GM12873 (cell line): ENCODE data around the gene PLD3.

Experiments
- CTCF ChIP-seq: IDR thresholded peaks from 2 replicates; pipeline ENCODE4 v1.5.1; 2012; ENCODE audit warnings: low read depth, mild to moderate bottlenecking, moderate library complexity, low read length, control low read depth; ENCODE audit not compliant: insufficient read depth; ENCODE audit errors: missing control alignments

Gene PLD3

GRCh38 chr19:40365613-40366401, 17.3 kb downstream of the PLD3 start:
- TF ChIP-seq CTCF, result no peak

GRCh38 chr19:40366697-40367561, 18.4 kb downstream of the PLD3 start:
- TF ChIP-seq CTCF, result no peak

- no peak for TF ChIP-seq CTCF
Measured at GRCh38 chr19:40367577-40368434, 19.3 kb downstream of the PLD3 start.

- no peak for TF ChIP-seq CTCF
Measured at GRCh38 chr19:40369797-40370196, 21.3 kb downstream of the PLD3 start.

- no peak for TF ChIP-seq CTCF
Measured at GRCh38 chr19:40370997-40371801, 22.7 kb downstream of the PLD3 start.

- TF ChIP-seq CTCF, result no peak
Measured at GRCh38 chr19:40371802-40372122, 23.3 kb downstream of the PLD3 start.
